Fibroblast of pulmonary artery (primary cell): ENCODE results near the gene MBNL2.

ENCODE experiments used
- DNase-seq: peaks from one replicate; pipeline ENCODE4 v3.0.0-alpha.2; 2010; ENCODE audit warnings: low read depth
- H3K4me3 ChIP-seq: replicated peaks from 2 replicates; pipeline ENCODE4 v1.5.1; 2011; ENCODE audit warnings: low read depth, mild to moderate bottlenecking, control low read depth, low read length, moderate library complexity
- CTCF ChIP-seq: IDR thresholded peaks from 2 replicates; pipeline ENCODE4 v1.5.1; 2011; ENCODE audit warnings: mild to moderate bottlenecking, control low read depth, low read length, inconsistent platforms; ENCODE audit errors: missing control alignments

MBNL2 gene

GRCh38 chr13:97403893-97404750 is 182.0 kb downstream of the MBNL2 start:
- no peak for DNase-seq
- TF ChIP-seq CTCF = no peak
- no peak overlapping the region for H3K4me3 ChIP-seq

- TF ChIP-seq CTCF = no peak
- H3K4me3 ChIP-seq = no peak overlapping the region
- no peak for DNase-seq
These were observed 185.4 kb downstream of the MBNL2 start for GRCh38 chr13:97407540-97407939.

GRCh38 chr13:97408938-97409337 is 186.8 kb downstream of the MBNL2 start:
- H3K4me3 ChIP-seq = no peak overlapping the region
- no peak for TF ChIP-seq CTCF
- DNase-seq = no peak

- no peak for TF ChIP-seq CTCF
- H3K4me3 ChIP-seq = no peak overlapping the region
These were observed 189.9 kb downstream of the MBNL2 start for GRCh38 chr13:97411984-97412383.

GRCh38 chr13:97413694-97414093 is 191.6 kb downstream of the MBNL2 start:
- TF ChIP-seq CTCF = no peak
- no peak overlapping the region for H3K4me3 ChIP-seq
- DNase-seq = no peak

More at GRCh38 chr13:97411984-97412383, 189.9 kb downstream of the MBNL2 start:
- no peak for DNase-seq

GRCh38 chr13:97414392-97414791 is 192.3 kb downstream of the MBNL2 start:
- no peak for DNase-seq
- TF ChIP-seq CTCF = no peak
- H3K4me3 ChIP-seq = no peak overlapping the region

GRCh38 chr13:97417698-97418097 is 195.6 kb downstream of the MBNL2 start:
- no peak overlapping the region for H3K4me3 ChIP-seq
- DNase-seq = no peak
- no peak for TF ChIP-seq CTCF
